Kidney epithelial cell (primary cell): Measurements from ENCODE around the gene ATXN10. TPM values are rescaled to one million over a fixed set of nuclear protein-coding genes. Genes with fewer than 3 reads are reported as not detected.

ENCODE experiments used
- DNase-seq: peaks from one replicate; pipeline ENCODE4 v3.0.0-alpha.2; 2010; ENCODE audit warnings: low read depth
- H3K27me3 ChIP-seq: 2 replicates; pipeline ENCODE4 v1.6.0; 2011; ENCODE audit warnings: low read length; ENCODE audit not compliant: control insufficient read depth, insufficient read depth
- H3K36me3 ChIP-seq: 2 replicates; pipeline ENCODE4 v1.5.1; 2011; ENCODE audit warnings: low read length; ENCODE audit not compliant: control insufficient read depth, insufficient read depth
- H3K4me3 ChIP-seq: 2 replicates; pipeline ENCODE4 v1.5.1; 2011; ENCODE audit warnings: low read depth, mild to moderate bottlenecking, control low read depth, low read length
- total RNA-seq: library from RNA; depleted of rRNA; stranded (reverse); fragments of >200 nt; gene quantifications from 2 replicates; pipeline ENCODE4 v1.2.3, GENCODE V29; 2015
- TF ChIP-seq, protein P1 (sequence below): IDR thresholded peaks from 2 replicates; pipeline ENCODE4 v1.5.1; 2011; ENCODE audit warnings: mild to moderate bottlenecking, moderate library complexity, low read length, control low read depth, inconsistent platforms; ENCODE audit not compliant: insufficient read depth, poor library complexity, severe bottlenecking

The ATXN10 gene
- total RNA-seq, 1 donor from 2014 or later: 127 TPM

GRCh38 chr22:45636683-45637082 lies 35.0 kb upstream of the ATXN10 start:
- no peaks in the 10 kb centered on the region for H3K36me3 ChIP-seq
- no peak for DNase-seq

DNA sequence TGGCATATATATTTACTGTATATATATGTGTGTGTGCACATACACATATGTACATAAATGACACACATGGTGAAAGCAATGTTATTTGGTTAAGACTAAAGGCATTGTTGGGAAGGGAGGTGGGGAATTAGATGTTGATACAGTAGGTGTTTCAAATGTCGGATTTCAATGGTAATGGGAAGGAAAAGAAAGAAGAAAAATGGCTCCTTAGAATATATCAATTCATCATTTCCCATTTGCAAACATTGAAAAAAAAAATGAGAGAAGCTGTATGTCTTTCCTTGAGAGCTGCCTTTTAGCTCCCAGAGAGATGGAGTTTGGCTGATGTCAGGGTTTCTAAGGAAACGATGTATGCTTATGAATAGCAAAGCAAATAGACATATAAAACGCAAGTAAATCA lies 33.4 kb upstream of the ATXN10 start:
- H3K4me3 ChIP-seq: no peak overlapping the region
- H3K36me3 ChIP-seq: no peaks in the 10 kb centered on the region
- no peak for DNase-seq
- no peaks in the 10 kb centered on the region for H3K27me3 ChIP-seq
- TF ChIP-seq, protein P1, sequence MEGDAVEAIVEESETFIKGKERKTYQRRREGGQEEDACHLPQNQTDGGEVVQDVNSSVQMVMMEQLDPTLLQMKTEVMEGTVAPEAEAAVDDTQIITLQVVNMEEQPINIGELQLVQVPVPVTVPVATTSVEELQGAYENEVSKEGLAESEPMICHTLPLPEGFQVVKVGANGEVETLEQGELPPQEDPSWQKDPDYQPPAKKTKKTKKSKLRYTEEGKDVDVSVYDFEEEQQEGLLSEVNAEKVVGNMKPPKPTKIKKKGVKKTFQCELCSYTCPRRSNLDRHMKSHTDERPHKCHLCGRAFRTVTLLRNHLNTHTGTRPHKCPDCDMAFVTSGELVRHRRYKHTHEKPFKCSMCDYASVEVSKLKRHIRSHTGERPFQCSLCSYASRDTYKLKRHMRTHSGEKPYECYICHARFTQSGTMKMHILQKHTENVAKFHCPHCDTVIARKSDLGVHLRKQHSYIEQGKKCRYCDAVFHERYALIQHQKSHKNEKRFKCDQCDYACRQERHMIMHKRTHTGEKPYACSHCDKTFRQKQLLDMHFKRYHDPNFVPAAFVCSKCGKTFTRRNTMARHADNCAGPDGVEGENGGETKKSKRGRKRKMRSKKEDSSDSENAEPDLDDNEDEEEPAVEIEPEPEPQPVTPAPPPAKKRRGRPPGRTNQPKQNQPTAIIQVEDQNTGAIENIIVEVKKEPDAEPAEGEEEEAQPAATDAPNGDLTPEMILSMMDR: no peak

More at GRCh38 chr22:45636683-45637082, 35.0 kb upstream of the ATXN10 start:
- no peaks in the 10 kb centered on the region for H3K27me3 ChIP-seq
- H3K4me3 ChIP-seq: no peak overlapping the region
- TF ChIP-seq, protein P1: no peak

- Histone ChIP-seq H3K4me3 (no peak overlapping the region), H3K36me3 (no peaks in the 10 kb centered on the region)
- DNase-seq: no peak
Observed at GRCh38 chr22:45638834-45639746, 32.5 kb upstream of the ATXN10 start.

GRCh38 chr22:45639747-45640102 lies 31.9 kb upstream of the ATXN10 start:
- no peaks in the 10 kb centered on the region for H3K27me3 ChIP-seq
- DNase-seq: no peak
- no peaks in the 10 kb centered on the region for H3K36me3 ChIP-seq
- H3K4me3 ChIP-seq: no peak overlapping the region
- TF ChIP-seq, protein P1: no peak

More at GRCh38 chr22:45638834-45639746, 32.5 kb upstream of the ATXN10 start:
- TF ChIP-seq, protein P1: no peak
- no peaks in the 10 kb centered on the region for H3K27me3 ChIP-seq

DNA sequence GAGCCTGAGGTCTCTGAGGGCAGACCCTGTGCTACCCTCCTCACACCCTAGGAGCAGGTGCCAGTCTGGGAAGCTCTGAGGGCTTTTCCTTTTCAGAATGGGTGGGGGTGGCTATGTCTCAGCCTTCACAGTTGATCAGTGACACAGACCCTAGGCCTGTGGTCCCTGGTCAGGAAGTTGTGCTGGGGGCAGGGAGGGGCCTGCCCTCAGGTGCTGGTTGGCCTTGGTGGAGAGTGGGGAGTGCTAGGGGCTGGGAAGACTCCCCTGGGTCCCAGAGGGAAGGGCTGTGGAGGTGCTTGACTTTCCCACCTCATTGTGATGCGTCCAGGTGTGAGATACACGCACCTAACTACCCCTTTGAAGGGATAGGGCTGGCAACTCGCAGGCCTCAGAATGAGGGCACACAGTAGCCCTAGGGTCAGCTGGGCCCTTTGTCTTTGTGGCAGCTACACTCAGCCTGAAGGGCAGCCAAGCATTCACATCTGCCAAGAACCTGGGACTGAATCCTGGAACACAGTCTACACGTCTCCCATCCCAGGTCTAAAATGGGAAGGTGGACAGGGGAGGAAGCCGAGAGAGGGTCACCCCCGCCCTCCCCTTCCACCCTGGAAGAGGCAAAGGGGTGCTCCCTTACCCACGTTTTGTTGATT lies 31.2 kb upstream of the ATXN10 start:
- TF ChIP-seq, protein P1: no peak
- no peaks in the 10 kb centered on the region for H3K36me3 ChIP-seq
- no peaks in the 10 kb centered on the region for H3K27me3 ChIP-seq
- DNase-seq: no peak
- no peak overlapping the region for H3K4me3 ChIP-seq
